ENCODE data around the gene ADAT2.

GRCh38 chr6:143405373-143406154 is 44.9 kb downstream of the ADAT2 start:
- TF ChIP-seq CTCF (IDR thresholded peaks at IDR 0.05; ENCODE audit: low read depth, low read length) (no peak), MAX (IDR thresholded peaks at IDR 0.05; ENCODE audit: low read depth, low read length) (no peak), POLR2A (IDR thresholded peaks at IDR 0.05; ENCODE audit: extremely low read depth, insufficient read length) (no peak)
